Activated CD4-positive, alpha-beta T cell treated with anti-CD3 and anti-CD28 coated beads, Interleukin-10, Interleukin-2, amounts not matched to agents 100 ng/mL and 50 ng/mL, durations not matched to agents 16 hours and 8 hours (primary cell): ENCODE measurements around the gene SIAH3.
"Not testable (repeated sequence)": the region's sequence is repeated elsewhere in the genome, so short reads cannot be mapped to it uniquely, and the experiment has no call there.

ENCODE experiments used
- DNase-seq: peaks from one replicate; pipeline ENCODE4 v3.0.0-alpha.2; 2020

Gene SIAH3

DNA sequence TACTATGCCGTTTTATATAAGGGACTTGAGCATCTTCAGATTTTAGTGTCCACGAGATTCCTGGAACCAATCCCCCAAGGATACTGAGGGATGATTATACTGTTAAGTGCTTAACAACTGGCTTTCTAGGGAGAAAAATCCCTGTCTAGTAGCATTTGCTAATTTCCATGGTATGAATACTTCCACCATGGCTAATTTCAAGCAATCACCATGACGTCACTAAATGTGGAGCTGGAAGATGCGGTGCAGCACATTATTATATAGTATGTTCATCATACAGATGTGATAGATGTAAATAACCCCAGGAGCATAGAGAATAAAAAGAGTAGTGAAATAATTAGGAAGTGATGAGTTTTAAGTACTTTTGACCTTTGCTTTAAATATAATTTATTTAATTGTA lies 72.7 kb downstream of the SIAH3 start:
- DNase-seq, result no peak

- no peak for DNase-seq
These were observed 74.8 kb downstream of the SIAH3 start for GRCh38 chr13:45776748-45777147.

DNA sequence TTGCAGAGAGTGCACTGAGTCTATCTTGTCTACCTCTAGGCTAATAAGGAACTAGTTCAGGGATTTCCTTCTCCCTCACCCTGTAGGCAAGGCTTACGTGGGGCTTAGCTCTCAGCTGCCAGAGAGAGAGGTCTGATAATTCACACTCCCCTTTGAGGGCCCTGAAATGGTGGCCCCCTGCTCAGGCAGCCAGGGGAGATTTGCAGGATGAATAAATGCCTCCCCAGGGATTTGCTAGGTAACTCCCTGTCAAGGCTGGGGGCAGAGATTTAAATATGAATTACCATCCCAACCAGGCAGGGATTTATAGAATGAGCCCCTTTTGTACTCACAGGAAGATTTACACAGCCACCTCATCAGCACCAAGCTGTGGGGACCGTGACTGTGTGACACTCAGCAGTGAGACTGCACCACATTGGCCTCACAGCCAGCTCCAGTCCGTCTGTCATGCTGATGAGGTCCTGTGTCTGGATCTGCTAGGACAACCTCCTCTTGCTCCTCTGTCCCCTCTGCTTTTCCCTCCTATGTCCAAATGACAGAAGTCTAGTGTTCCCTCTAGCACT lies 76.1 kb downstream of the SIAH3 start:
- DNase-seq, result no peak

DNA sequence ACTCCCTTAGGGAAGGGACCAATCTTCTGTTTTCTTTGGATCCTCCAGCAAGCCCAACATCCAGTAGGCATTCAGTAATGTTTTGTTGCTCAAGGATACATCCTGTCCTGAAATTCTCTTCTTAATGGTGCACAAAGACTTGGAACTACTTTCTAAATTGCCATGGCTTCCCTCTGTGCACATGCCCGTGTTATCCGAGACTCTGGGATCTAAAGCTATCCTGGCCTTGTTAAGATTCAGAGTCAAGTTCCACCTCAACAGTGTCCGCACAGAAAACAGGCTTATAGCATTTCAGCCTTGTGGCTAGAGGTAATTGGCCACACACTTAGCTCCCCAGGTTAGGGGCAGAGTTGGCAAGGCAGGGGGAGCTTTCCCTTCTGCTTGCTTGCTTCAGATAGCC lies 77.6 kb downstream of the SIAH3 start:
- DNase-seq, result no peak

DNA sequence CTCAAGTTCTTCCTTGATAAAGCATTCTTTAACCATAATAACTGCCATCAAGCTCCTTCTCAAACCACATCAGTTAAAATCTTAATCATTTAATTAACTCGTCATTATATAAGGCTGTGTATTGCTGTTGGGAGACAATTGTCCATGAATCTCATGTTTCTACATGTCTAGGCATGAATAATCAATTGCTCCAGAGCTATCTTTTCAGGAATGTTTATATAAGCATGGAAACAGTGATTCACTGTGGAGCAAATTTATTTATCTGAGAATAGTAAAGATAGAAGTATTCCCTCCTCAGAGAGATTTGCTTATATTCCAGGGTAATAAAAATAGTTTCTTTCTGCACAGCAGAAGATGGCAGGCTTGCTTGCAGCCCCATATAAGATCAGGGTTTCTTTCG lies 78.3 kb downstream of the SIAH3 start:
- DNase-seq, result no peak

- DNase-seq, result no peak
These were observed 80.7 kb downstream of the SIAH3 start for GRCh38 chr13:45770886-45771285.

DNA sequence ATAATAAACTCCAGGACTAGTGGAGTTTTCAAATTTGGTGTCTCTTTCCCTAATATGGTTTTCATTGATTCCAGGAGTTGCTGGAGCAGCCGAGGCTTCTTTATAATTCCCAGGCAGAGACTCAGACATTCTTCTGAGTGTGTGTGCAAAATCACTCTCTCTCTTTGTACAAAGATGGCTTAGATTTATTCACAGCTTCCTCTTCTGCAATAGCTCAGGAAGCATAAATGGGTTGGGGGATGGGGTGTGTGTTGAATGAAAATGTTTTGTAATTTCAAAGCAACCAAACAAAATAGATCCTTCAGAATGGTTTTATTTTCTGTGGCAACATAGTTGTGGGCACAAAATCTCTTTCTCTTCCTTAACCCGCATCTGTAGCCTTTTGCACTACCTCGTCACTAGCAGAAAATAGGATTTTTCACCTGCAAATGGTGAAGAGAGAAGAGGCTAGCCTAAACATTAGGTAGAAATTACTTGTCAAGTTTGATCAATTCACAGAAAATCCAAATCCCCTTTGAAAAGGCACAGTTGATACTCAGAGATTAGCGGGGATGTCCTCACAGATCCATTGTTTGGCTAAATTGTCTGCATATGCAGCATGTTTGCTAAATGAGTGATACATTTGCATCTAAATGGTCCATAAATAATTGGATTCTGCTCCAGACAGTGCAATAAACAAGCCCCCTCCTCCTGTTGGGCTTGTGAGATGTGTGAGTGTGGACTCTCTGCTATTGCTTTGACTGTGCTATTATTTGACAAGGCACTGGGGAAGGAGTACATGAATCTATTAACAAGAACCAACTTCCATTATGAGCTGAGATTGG lies 82.7 kb downstream of the SIAH3 start:
- DNase-seq, result no peak

GRCh38 chr13:45765464-45765863 lies 86.1 kb downstream of the SIAH3 start:
- DNase-seq, result no peak

GRCh38 chr13:45763419-45763818 lies 88.1 kb downstream of the SIAH3 start:
- no peak for DNase-seq

DNA sequence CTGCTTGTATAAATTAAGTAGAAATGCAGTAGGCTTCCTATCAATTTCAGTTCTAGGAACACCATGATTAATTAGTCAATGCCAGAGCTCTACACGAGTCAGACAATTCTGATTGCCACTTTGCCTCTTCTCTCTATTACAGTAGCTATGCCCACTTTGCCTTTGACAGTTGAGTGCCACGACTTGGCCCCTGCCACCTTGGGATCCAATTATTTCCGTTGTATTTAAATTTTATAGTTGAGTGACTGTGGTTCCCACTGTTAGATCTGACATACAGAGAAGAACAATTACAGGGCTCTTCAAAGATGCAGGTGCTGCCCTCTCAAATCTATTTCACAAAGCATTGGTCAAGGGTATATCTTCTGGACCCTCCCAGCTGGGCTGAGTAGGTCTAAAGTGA lies 94.0 kb downstream of the SIAH3 start:
- not testable (repeated sequence) for DNase-seq

- not testable (repeated sequence) for DNase-seq
These were observed 95.1 kb downstream of the SIAH3 start for GRCh38 chr13:45756498-45756897.

GRCh38 chr13:45752510-45752909 lies 99.0 kb downstream of the SIAH3 start:
- no peak for DNase-seq

- no peak for DNase-seq
These were observed 99.7 kb downstream of the SIAH3 start for GRCh38 chr13:45751885-45752284.

- no peak for DNase-seq
These were observed 101.0 kb downstream of the SIAH3 start for GRCh38 chr13:45750566-45750965.

- DNase-seq, result no peak
These were observed 102.4 kb downstream of the SIAH3 start for GRCh38 chr13:45748941-45749759.

- no peak for DNase-seq
These were observed 104.5 kb downstream of the SIAH3 start for GRCh38 chr13:45747071-45747470.

DNA sequence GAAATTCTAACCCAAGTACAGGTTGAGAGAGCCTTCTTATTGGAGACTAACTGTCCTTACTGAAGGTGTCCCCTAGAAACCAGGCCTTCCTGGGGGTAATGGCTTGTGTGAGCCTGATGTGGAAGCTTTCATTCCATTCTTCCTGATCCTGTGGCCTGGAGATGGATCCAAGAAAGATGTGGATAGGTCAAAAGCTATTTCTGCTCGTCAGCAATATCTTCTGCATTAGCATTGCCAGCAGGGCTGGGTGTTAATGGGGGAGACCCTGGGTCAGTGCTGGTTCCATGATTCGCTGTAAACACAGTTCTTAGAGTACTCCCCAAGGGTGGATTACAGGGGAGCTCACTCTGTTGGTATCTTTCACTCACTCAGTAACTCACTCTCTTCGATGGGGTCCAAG lies 106.6 kb downstream of the SIAH3 start:
- no peak for DNase-seq

DNA sequence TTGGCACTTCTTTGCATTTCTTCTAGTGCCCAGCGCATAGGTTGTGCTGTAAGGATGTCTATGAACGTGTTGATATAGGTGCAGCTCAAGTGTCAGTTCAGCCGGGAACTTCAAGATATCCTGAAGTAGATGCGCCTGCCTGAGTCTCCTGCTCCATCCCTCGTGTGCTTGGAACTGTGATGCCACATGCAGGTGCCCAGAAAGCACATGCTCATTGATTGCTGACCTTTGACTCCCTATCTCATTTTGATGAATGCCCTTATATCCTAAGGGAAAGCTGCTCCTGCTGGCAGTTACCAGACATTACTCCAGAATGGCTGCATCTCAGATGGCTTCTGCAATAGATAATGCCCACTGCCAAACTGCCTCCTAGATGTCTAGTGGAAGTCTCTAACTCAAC lies 108.6 kb downstream of the SIAH3 start:
- no peak for DNase-seq

- peak; percentile 26 for DNase-seq
These were observed 114.0 kb downstream of the SIAH3 start for GRCh38 chr13:45737571-45738017.

GRCh38 chr13:45733361-45733760 lies 118.2 kb downstream of the SIAH3 start:
- no peak for DNase-seq

- no peak for DNase-seq
These were observed 118.6 kb downstream of the SIAH3 start for GRCh38 chr13:45732916-45733315.

DNA sequence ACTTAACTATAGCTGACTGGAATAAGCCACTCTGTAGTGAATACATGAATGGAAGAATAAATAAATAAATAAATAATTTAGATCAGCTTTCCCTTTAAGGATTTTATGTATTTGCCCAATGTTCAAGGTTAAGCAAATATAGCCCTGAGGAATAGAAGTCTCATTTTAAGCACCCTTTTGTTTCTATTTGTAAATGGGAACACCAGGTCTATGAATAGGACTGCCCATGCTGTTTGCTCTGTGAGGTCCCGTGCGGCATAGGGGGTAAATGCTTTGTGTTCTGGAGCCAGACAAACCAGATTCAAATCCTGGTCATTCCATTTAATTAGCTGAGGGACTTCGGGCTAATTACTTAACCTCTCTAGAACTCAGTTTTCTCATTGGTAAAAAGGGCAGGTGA lies 120.1 kb downstream of the SIAH3 start:
- no peak for DNase-seq

GRCh38 chr13:45728759-45729158 lies 122.8 kb downstream of the SIAH3 start:
- DNase-seq, result peak; percentile 19
